GM21390 (cell line): ENCODE measurements around the gene WDFY4.

Source experiments
- ATAC-seq: cut with Tn5 transposase; IDR thresholded peaks from one replicate; pipeline ENCODE4 v1.9.1; 2021; ENCODE audit not compliant: unreplicated experiment

WDFY4 gene

DNA sequence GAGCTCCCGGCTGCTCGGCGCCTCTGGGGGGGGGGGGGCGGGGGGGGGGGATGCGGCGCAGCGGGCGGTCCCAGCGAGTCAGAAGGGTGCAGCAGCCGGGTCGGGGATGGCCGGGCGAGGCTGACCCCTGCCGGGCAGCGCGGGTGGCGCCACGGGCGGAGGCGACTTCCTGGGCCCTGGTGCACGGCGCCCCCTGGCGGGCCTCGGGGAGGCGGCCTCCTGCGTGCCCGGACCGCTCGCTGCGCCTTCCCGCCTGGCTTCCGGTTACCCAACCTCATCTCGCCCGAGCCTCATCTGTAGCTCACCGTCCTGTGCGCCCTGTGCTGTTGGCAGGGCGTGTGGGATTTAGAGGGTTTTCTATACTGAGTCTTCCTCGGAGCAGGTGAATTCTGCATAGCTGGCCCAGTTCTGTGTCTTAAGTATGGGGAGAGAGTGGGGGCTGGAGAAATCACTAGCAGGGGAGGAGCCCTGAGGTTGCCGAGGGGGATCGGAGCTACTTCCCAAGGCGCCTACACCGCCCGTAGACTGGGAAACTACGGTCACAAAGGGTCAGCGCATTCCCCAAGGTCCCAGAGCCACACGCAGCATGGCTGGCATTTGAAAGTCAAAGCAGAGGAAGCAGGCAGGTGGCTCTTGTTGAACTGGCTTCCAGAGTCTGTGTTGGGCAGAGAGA, 28.3 kb upstream of the WDFY4 start:
- peak; percentile 83 for ATAC-seq

DNA sequence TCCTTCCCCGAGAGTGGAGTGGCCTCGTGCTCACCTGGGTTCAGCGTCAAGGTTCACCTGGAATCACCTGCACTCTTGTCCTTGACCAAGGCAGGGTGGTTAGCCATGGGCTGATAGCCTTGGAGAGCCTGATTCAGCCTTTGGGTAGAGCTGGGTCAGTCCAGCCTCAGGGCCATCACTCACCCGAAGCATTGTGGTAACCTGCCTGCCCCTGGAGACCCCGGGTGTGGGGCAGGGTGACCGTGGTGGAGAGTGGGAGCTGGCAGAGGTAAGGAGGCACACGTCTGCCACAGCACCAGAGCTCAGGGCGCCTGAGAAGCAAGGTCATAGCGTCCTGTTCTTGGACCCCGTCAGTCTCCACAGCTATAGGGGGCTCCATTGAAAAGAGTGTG, 27.8 kb upstream of the WDFY4 start:
- ATAC-seq, result no peak

DNA sequence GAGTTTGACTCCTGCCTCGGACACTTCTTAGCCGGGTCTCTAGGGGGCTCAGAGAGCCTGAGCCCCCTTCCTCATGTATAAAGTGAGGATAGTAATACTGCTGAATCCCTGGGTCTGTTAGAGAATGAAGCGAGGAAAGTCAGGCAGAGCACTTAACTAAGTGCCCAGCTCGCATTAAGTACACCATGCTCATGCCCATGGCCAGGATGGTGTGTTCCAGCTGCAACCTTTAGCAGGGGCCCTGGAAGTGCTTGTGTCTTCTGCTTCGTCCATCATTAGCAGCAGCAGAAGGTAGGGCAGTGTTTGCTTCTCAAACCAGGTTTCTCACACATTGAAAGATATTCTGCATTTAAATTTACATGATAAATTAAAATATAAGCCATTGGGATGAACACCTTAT, 27.3 kb upstream of the WDFY4 start:
- no peak for ATAC-seq

DNA sequence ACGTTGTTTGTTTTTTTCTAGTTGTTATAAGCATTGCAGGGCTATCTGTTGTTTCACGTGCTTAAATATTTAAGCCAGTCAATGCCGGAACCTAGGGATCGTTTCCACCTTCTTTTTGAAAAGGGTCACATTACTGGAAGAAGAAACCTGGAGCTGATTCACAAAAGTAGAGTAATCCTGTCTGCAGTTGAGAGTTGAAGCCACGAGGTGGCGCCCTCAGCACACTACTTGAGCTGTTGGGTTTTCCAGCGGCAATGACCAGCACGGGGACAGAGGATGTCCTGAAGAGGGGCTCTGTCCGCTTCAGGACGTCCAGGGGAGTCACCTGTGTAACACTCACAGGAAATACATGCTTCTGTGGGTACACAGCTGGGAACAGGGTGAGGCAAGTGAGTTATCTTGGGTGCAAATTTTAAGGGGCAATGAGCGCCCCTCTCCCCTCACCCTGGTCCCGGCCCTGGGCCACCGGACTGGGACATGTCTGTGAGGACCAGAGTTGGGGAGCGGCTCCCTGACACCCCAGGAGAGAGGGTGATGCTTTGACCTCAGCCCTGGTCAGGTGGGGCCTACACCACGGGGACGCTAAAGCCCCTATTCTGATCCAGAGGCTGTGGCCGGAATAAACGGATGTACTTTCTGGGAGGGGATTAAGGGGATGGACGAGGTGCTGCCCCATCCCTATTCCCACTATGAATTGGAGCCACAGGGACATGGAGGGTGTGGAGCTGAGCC, 26.3 kb upstream of the WDFY4 start:
- no peak for ATAC-seq

DNA sequence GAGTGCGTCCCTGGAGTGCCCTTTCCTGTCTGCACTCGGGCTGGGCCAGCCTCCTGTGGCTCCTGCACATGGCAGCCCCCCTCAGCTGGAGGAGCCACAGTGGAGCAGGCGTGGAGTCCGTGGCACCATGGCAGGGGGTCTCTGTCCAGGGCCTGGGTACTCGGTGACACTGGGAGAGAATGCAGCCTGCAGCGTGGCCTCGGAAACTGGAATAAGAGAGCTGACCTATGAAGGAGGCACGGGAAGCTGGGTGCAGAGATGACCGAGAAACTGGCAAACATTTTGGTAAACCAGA, 25.8 kb upstream of the WDFY4 start:
- ATAC-seq, result no peak

DNA sequence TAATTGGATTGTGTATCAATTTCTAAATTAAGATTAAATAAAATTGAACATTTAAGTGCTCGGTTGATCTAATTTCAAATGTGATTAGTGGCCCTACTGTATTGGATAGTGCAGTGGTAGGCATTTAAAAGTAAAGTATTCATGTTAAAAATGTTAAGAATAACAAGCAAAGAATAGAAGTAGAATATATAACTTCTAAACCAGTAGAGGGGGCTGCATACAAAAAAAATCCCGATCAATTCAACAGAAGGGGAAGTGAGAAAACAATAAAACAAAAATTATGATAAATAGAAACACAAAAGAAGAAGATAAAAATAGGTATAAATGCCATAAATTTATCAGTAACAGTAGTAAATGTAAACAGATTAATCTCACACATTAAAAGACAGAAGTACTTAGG, 24.9 kb upstream of the WDFY4 start:
- no peak for ATAC-seq

DNA sequence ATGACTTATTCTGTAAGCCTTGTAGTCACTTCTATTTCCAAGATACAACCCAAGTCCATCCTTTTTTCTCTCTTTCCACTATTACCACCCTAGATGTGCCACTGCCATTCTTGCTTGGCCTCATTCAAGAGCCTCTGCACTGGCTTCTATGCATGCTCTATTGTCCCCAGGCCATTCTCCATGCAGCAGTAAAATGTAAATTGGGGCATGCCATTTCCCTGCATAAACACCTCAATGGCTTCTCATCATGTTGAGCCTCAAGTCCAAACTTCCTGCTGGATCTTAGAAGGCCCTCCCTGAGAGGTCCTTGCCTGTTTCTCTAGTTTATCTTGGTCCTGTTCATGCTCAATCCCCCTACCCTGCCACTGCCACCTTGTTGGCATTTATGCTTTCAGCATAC, 23.2 kb upstream of the WDFY4 start:
- no peak for ATAC-seq

DNA sequence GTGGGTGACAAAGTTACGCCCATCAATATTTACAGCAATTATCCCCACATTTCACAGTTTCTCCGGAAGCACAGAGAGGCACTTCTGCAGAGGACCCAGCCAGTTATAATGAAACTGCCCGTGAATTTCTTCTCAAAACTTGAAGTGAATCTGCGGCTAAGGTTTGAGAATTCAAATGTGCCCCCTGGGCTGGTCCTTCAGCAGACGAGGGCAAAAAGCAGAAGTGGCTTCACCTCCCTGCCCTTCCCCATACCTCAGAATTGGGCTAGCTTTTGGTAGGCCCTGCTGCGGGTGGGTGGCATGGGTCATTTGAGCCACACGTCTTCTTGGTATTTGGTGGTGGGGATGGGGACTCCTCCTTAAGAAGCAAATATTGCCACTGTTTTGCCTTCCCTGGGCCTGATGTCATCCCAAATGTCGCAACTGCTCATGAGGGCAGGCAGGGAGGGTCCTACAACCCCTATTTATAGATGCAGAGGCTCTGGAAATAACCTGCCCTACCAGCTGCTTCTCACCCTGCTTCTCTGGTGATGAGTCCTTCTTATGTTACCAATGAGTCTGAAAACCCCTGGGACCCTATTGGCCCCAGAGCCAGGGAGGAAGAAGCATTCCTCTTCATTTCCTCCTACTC, 16.6 kb upstream of the WDFY4 start:
- ATAC-seq, result peak; percentile 36

DNA sequence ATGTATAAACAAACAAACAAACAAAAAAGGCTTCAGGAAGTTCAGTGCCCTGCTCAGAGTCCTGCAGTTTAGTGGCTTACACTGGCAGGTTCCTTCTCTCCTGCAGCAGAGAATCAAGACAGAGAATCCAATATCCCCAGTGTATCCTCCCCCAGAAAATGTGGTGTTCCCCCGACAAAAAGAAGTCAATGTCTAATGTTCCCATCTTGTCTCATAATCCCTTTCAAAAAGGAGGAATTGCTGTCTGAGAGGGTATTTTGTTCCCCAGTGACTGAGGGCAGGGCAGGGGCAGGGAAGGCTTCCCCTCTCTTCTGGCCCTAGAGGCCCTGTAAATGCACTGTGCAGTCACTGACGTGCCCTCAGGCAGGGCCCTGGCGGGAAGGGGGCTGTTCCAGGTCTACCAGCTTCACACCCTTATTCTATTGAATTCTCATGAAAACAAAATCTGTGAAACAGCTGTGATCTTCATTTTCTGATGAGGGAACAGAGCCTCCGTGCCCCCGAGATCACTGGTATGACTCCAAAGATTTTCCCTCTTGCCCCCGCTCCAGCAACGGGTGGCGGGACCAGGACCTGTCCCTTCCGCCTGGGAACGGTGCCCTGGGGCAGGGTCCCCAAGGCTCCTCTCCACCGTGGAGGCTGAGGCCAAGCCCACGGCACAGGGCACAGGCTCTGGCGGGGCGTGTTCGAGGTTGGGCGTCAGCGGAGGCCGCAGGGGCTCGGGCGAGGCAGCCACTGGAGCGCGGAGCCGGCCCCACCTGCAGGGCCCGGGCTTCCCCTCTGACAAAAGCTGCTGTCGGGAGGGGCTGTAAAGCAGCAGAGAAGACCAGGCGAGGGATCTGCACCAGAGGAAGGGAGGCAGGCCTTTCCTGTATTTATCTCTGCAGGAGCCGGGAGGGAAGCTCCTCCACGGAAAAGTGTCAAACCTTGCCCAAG, 13.4 kb upstream of the WDFY4 start:
- peak; percentile 65 for ATAC-seq

DNA sequence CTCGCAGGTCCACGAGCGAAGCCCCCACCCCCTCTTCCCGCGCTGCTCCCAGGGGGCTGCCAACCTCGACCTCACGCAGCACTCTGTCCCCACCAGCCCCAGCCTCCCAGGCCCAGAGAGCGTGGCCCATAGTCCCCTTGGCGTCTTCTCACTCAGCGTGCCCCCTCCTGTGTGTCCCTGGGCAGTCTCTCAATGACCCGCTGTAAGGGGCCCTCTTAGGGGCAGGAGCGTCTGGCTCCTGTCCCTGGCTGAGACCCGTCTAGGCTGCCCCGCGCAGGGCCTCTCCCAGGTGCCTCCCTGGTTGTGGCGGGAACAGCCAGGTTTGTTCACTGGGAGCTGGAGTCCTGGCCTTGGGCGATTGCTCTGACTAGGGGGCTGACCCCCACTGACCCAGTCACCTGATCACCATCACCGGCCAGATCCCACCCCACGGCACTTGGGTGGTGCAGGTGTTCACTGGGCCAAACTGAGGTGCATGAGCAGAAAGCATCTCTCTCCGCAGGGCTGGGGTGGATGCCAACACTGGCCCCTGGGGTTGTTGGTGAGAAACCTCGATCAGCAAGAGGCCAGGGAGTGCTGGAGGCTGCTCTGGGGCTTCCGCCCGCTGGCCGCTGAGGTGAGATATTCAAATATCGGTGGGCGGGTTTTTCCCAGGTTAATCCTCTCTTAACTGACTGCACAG, 12.6 kb upstream of the WDFY4 start:
- peak; percentile 40 for ATAC-seq

DNA sequence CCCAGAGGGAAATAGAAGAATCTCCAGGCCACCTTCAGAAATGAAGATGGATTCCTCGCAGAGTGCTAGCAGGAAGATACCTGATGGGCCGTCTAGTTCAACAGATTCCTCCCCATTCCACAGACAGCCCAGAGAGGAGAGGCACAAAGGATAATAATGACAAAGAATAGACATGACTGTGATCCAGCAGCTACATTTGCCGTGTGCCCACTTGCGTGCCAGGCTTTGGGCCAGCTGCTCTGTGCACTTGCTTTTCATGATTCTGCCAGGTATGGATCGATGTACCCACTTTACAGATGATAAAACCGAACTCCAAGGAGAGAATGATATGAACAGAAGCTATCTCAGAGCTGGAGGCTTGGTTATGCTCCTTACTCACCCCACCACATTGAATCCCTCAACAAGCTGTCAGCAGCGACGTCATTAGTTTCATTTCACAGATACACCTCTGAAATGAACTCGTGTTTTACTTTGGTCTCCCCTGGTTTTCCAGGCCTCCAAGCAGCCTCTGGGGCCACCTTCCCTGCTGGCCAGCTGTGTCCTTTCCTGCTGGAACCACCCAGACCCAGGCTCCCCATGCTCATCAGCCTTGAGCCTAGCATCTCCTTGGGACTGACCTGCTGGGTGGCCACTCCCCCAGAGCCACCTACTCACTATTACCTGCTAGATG, 11.9 kb upstream of the WDFY4 start:
- no peak for ATAC-seq

DNA sequence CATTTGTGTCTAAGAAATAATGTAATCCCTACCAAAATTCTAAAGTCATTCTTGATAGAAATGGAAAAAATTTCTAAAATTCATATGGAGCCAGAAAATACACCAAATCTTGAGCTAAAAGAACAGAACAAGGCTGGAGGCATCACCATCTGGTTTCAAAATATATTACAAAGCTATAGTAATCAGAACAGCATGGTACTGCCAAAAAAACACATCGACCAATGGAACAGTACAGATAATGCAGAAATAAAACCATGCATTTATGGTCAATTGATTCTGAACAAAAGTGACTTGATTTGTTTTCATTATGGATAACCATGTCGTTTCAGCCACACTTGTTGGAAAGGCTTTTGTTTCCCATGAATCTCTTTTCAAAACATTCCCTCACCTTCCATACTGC, 7.0 kb upstream of the WDFY4 start:
- ATAC-seq, result no peak

DNA sequence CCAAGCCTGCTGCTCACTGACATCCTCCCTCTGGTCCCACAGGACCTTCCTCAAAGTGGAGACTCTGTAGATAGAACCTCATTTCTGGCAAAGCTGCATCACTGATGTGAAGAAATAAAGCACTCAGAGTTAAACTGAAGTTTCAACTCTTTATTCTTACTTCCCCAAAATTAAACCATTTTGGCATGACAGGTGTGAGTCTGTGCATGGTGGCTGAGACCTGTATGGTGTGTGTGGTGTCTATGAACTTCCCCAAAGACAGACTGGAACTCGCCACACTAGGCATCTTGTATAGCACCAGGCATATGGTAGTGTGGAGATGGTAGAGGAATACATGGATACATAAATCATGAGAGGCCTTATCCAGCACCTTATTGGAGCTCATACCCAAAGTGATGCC, 6.6 kb upstream of the WDFY4 start:
- peak; percentile 77 for ATAC-seq

DNA sequence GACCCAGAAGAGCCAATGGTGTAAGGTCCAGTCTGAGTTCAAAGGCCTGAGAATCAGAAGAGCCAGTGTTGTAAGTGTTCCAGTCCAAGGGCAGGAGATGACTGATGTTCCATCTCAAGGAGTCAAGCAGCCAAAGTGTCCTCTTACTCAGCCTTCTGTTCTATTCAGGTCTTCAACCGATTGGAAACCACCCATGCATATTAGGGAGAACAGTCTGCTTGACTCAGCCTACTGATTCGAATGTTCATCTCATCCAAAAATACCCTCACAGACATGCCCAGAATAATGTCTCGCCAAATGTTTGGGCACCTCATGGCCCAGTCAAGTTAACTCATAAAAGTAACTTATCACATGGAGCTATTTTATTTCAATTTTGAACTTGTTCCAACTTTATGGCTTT, 2.9 kb upstream of the WDFY4 start:
- no peak for ATAC-seq

DNA sequence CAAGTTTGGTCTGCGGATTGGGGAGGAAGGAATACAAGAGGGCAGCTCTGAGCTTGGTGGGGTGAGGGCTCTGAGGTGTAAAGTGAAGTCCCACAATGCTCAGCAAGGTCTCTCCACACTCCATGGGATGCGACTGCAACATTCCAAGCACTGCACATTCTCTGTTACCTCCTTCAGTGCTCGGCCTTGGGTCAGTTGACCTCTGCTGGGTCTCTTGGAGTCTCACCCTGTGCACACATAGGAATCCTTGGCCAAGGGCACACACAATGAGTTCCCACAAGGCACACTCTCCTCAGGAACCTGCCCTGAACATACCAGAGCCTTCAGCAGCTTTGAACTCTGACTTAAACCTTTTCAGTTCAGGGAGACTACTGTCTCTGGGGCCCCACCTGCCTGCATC, 2.4 kb upstream of the WDFY4 start:
- no peak for ATAC-seq

DNA sequence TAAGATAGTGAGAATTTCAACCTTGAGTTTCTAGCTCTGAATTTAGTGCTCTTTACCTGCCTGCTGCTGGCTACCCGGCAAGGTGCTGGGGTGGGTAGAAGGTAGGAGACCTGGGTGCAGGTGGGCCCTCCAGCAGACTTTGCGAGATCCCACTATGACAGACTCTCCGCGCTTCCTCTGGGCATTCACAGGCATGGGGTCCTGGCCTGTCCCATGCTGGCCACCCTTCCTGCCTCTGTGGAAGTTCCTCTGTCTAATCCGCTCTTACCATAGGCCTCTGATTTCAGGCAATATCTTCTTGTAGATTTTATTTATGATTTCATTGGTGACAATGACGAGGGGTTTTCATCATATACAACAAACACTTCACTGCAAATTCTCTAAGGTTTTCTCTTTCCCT, 1.2 kb upstream of the WDFY4 start:
- no peak for ATAC-seq

DNA sequence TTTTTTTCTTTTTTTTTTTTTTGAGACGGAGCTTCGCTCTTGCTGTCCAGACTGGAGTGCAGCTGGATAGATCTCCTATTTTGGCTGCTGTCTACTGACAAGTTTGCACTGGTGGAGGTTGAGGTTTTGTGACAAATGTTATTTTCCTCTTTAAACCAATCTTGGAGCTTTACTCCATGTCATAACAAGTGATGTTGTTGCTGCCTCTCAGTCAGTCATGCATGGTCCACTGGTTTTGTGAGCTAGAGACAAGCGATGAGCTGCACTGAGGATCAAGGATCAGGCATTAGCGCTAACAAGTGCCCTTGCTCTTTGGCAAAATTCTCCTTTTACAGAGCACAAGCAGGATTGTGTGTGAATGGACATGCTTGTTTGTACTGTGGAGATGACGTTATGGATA, 805 bp upstream of the WDFY4 start:
- peak; percentile 23 for ATAC-seq

DNA sequence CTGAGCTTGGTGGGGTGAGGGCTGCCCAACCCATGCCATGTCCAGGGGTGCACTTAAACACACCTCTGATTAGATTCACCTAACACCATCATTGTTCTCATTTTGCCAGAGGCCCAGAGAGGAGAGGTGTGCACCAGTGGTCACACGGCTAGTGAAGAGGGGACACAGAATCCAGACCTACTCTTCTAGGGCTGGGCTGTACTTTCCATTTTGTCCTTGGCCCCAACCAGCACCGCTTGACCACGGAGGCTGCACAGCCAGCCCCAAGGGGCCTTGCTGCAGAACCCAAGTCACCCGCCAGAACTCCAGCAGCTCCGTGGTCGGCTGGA, 246 bp upstream of the WDFY4 start:
- ATAC-seq, result peak; percentile 18

DNA sequence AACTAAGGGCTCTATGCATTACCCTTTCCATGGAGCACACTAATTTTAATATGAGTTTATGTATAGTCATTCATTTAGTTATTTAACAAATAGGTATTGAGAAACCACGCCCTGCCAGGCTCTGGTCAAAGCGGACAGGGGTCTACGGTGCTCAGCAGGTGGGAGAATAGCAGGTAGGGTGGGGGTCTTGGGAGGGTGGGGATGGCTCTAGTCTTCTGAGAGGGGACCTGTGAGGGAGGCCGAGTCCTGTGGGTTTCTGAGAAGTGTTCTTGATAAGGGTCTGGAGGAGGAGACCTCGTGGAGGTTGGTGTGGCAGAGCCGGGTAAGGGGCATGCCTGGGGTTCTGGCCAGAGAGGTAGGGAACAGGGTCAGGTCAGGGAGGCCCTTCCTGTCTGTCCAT, 1.1 kb downstream of the WDFY4 start:
- ATAC-seq, result no peak

DNA sequence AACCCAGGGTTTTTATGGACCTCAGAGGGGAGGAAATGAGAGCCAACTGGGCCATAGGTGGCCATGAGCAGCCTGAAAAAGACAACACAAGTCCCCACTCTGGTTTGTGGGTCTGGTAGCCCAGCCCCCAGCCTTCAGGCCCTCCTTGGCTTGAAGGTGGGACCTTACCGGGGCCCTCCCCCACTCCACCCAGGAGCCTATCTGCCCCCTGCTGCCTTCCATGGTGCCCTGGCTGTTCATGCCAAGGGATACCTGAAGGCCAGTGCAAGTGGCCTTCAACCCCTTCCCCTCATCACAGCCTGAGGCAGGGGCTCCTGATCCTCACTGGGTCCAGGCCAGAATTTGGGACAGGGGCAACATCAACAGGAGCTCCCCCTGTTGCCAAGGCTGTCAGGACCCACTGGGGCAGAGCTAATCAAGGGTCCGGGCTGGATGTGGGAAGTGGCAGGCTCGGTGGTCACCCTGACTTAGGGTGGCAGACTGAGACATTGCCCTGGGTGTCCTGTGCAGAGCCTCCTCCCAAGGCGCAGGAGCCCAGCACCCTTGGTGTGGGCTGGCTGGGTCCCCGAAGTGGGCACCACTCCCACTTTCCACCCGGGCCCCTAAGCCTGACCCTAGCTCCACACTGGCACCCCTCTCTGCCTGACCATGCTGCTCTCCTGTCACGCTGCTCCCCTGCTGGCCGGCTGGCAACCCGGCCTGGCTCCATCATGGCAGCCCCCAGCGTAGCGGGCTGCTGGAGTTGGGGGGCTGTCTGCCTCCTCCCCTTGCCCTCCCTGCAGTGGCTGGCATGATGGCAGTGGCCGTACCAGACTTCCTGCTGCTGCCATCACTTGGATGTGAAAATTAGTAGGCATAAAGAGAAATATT, 6.4 kb downstream of the WDFY4 start:
- ATAC-seq, result no peak
